H9 (cell line): ENCODE measurements around the gene GRIP1. TPM values are rescaled to one million over a fixed set of nuclear protein-coding genes. Genes with fewer than 3 reads are reported as not detected.

Experiments
- DNase-seq: peaks from one replicate; pipeline ENCODE4 v3.0.0-alpha.2; 2017
- H2AFZ ChIP-seq: one replicate; pipeline ENCODE4 v1.6.1; 2013; ENCODE audit warnings: mild to moderate bottlenecking, low read length, control low read depth, moderate library complexity
- H2AK5ac ChIP-seq: 2 replicates; pipeline ENCODE4 v1.6.1; 2013; ENCODE audit warnings: low read length, control low read depth, mixed read lengths; ENCODE audit not compliant: insufficient read length
- H2BK120ac ChIP-seq: one replicate; pipeline ENCODE4 v1.6.1; 2013; ENCODE audit warnings: low read depth, mild to moderate bottlenecking, low read length, control low read depth, inconsistent platforms; ENCODE audit not compliant: poor library complexity, severe bottlenecking
- H2BK12ac ChIP-seq: 2 replicates; pipeline ENCODE4 v1.6.1; 2013; ENCODE audit warnings: low read length, control low read depth, mixed read lengths, low read depth; ENCODE audit not compliant: insufficient read length
- H2BK15ac ChIP-seq: 2 replicates; pipeline ENCODE4 v1.6.1; 2013; ENCODE audit warnings: low read depth, low read length, control low read depth
- H2BK20ac ChIP-seq: one replicate; pipeline ENCODE4 v1.6.1; 2013; ENCODE audit warnings: low read depth, mild to moderate bottlenecking, low read length, control low read depth, inconsistent platforms; ENCODE audit not compliant: poor library complexity, severe bottlenecking
- H2BK5ac ChIP-seq: 2 replicates; pipeline ENCODE4 v1.6.1; 2013; ENCODE audit warnings: low read length, control low read depth, mixed read lengths; ENCODE audit not compliant: insufficient read length
- H3K14ac ChIP-seq: 2 replicates; pipeline ENCODE4 v1.6.1; 2013; ENCODE audit warnings: low read length, control low read depth; ENCODE audit not compliant: insufficient read depth
- H3K18ac ChIP-seq: 2 replicates; pipeline ENCODE4 v1.6.1; 2013; ENCODE audit warnings: low read depth, mild to moderate bottlenecking, mixed read lengths, low read length, control low read depth; ENCODE audit not compliant: insufficient read length
- H3K23ac ChIP-seq: 2 replicates; pipeline ENCODE4 v1.6.1; 2013; ENCODE audit warnings: low read length, control low read depth, mixed read lengths, low read depth; ENCODE audit not compliant: insufficient read length
- H3K23me2 ChIP-seq: 2 replicates; pipeline ENCODE4 v1.6.1; 2013; ENCODE audit warnings: low read depth, mild to moderate bottlenecking, mixed read lengths, low read length, control low read depth; ENCODE audit not compliant: insufficient read length, poor library complexity, severe bottlenecking
- H3K27ac ChIP-seq: 2 replicates; pipeline ENCODE4 v1.5.1; 2013; ENCODE audit warnings: low read length, control low read depth, mixed read lengths, low read depth; ENCODE audit not compliant: insufficient read length
- H3K27me3 ChIP-seq: 2 replicates; pipeline ENCODE4 v1.6.1; 2013; ENCODE audit warnings: low read length, control low read depth, inconsistent platforms; ENCODE audit not compliant: insufficient read depth
- H3K4ac ChIP-seq: 2 replicates; pipeline ENCODE4 v1.6.1; 2013; ENCODE audit warnings: low read depth, mild to moderate bottlenecking, control low read depth, inconsistent platforms, low read length, moderate library complexity
- H3K4me1 ChIP-seq: 2 replicates; pipeline ENCODE4 v1.6.1; 2013; ENCODE audit warnings: low read length, control low read depth, inconsistent platforms; ENCODE audit not compliant: insufficient read depth
- H3K4me2 ChIP-seq: 2 replicates; pipeline ENCODE4 v1.6.1; 2013; ENCODE audit warnings: low read length, control low read depth, mixed read lengths; ENCODE audit not compliant: insufficient read length, insufficient read depth
- H3K56ac ChIP-seq: 2 replicates; pipeline ENCODE4 v1.6.1; 2013; ENCODE audit warnings: low read depth, mild to moderate bottlenecking, mixed read lengths, low read length, control low read depth; ENCODE audit not compliant: insufficient read length
- H3K79me1 ChIP-seq: 2 replicates; pipeline ENCODE4 v1.6.1; 2013; ENCODE audit warnings: low read depth, mild to moderate bottlenecking, moderate library complexity, low read length, control low read depth, inconsistent platforms; ENCODE audit not compliant: insufficient read depth, poor library complexity, severe bottlenecking
- H3K79me2 ChIP-seq: 2 replicates; pipeline ENCODE4 v1.6.1; 2013; ENCODE audit warnings: low read length, control low read depth, inconsistent platforms; ENCODE audit not compliant: insufficient read depth
- H3K9ac ChIP-seq: 2 replicates; pipeline ENCODE4 v1.6.1; 2013; ENCODE audit warnings: low read length, control low read depth, mixed read lengths; ENCODE audit not compliant: insufficient read length; ENCODE audit errors: extremely low read depth
- H3K9me3 ChIP-seq: one replicate; pipeline ENCODE4 v1.6.1; 2013; ENCODE audit warnings: low read depth, low read length, inconsistent platforms; ENCODE audit not compliant: control insufficient read depth
- H3T11ph ChIP-seq: one replicate; pipeline ENCODE4 v1.6.1; 2013; ENCODE audit warnings: mild to moderate bottlenecking, low read length, control low read depth, inconsistent platforms
- H4K20me1 ChIP-seq: one replicate; pipeline ENCODE4 v1.6.1; 2013; ENCODE audit not compliant: control insufficient read depth, insufficient read length, insufficient read depth
- H4K5ac ChIP-seq: 2 replicates; pipeline ENCODE4 v1.6.1; 2013; ENCODE audit warnings: low read depth, mild to moderate bottlenecking, mixed read lengths, low read length, control low read depth; ENCODE audit not compliant: insufficient read length
- H4K8ac ChIP-seq: replicated peaks from 2 replicates; pipeline ENCODE4 v1.6.1; 2013; ENCODE audit warnings: low read length, control low read depth, mixed read lengths, low read depth; ENCODE audit not compliant: insufficient read length
- H4K91ac ChIP-seq: 2 replicates; pipeline ENCODE4 v1.6.1; 2013; ENCODE audit warnings: low read depth, mild to moderate bottlenecking, moderate library complexity, mixed read lengths, low read length, control low read depth; ENCODE audit not compliant: insufficient read length
- H3K27ac Mint-ChIP-seq, 3 experiments: 2 replicates in 2 of 3; 3 replicates in 1 of 3; pipeline ENCODE4 v1.8.0; 2020 to 2021; ENCODE audit warnings: mixed read lengths in 3 of 3, mild to moderate bottlenecking in 1 of 3, moderate library complexity in 1 of 3
- H3K27me3 Mint-ChIP-seq: 2 replicates; pipeline ENCODE4 v1.8.0; 2021; ENCODE audit warnings: low read depth, mild to moderate bottlenecking, moderate library complexity, mixed read lengths
- H3K36me3 Mint-ChIP-seq, 3 experiments: 2 replicates in 2 of 3; 3 replicates in 1 of 3; pipeline ENCODE4 v1.8.0; 2020 to 2021; ENCODE audit warnings: low read depth in 3 of 3, mixed read lengths in 3 of 3; ENCODE audit not compliant: insufficient read depth in 1 of 3
- H3K4me1 Mint-ChIP-seq, 2 experiments: 2 replicates each; pipeline ENCODE4 v1.8.0; 2020; ENCODE audit warnings: mixed read lengths in 2 of 2
- H3K4me3 Mint-ChIP-seq, 2 experiments: 2 replicates in 1 of 2; 3 replicates in 1 of 2; pipeline ENCODE4 v1.8.0; 2020 to 2021; ENCODE audit warnings: mild to moderate bottlenecking in 2 of 2, mixed read lengths in 2 of 2, moderate library complexity in 1 of 2
- H3K9me3 Mint-ChIP-seq, 2 experiments: 2 replicates in 1 of 2; 3 replicates in 1 of 2; pipeline ENCODE4 v1.8.0; 2020; ENCODE audit warnings: mild to moderate bottlenecking in 2 of 2, mixed read lengths in 2 of 2, moderate library complexity in 1 of 2
- WGBS: extraction: QIAGEN DNeasy Blood & Tissue Kit; methylation state at CpG from one replicate; pipeline ENCODE4 v1.1.7; 2013; ENCODE audit warnings: missing lambda C conversion rate, low lambda C conversion rate, mixed read lengths; ENCODE audit not compliant: insufficient read length; ENCODE audit errors: extremely low coverage; 5-methylcytosine and 5-hydroxymethylcytosine counted together
- total RNA-seq: library from RNA; stranded (reverse); gene quantifications from 2 replicates; pipeline ENCODE4 v1.2.1, GENCODE V29; 2021
- TF ChIP-seq, protein P1 (sequence below): fragments of 200-600 bp; sonication (generic); conservative IDR thresholded peaks from 3 replicates; pipeline ENCODE4 v1.8.0; 2021; ENCODE audit warnings: antibody characterized with exemption, mild to moderate bottlenecking

GRIP1 gene
- total RNA-seq, 1 experiment from 2014 or later, result 19.5 TPM

DNA sequence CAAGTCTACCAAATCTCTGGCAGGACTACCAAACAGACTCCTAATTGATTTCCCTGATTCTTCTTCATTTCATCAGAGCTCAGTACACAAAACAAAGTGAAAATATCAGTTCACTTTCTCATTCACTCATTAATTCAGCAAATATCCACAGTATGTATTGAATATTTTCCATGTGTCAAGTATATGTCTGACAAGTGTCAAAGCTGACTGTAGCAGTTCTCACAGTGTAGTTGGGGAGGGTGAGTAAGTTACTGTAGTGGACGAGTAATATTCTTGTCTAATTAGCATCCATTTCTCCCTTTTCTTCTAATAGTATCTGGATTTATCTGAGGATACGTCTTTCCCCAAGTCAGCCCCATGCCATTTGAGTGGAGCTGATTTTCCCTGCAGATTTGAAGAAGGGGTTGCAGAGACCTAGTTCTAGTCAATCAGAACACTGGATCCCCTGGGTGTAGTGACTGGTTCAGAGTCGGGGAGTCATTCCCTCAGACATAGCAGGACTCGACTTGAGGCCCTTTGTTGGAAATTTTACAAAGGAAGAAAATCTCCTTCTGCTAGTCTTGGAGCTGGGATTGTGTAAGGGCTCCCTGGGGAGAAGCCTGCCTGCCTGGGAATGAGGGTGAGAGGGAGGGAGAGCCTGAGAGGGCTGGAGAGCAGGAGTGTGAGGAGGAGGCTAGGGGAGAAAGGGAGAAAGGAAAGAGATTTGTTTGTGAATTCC, 51.4 kb downstream of the GRIP1 start:
- Histone ChIP-seq H4K8ac (no peak overlapping the region), H3K18ac (no peak overlapping the region), H3K79me1 (no peaks in the 10 kb centered on the region), H2BK120ac (no peak overlapping the region), H3K27me3 (no peaks in the 10 kb centered on the region), H3K14ac (no peak overlapping the region), H3K79me2 (no peaks in the 10 kb centered on the region), H3K9ac (no peak overlapping the region), H3K9me3 (no peaks in the 10 kb centered on the region), H4K91ac (no peak overlapping the region), H2BK12ac (no peak overlapping the region), H3T11ph (no peak overlapping the region), H3K23ac (no peak overlapping the region), H2AFZ (no peak overlapping the region), H3K4me1 (no peaks in the 10 kb centered on the region), H3K4me2 (no peak overlapping the region), H2BK5ac (no peak overlapping the region), H4K20me1 (no peaks in the 10 kb centered on the region), H2AK5ac (no peak overlapping the region), H2BK20ac (no peak overlapping the region), H3K27ac (no peak overlapping the region), H3K23me2 (no peaks in the 10 kb centered on the region), H3K56ac (no peak overlapping the region), H2BK15ac (no peak overlapping the region), H3K4ac (no peak overlapping the region), H4K5ac (no peak overlapping the region)
- Mint-ChIP-seq H3K4me1 (peaks cover 17 to 19% of the 10 kb centered on the region in 2 experiments), H3K4me3 (no peak overlapping the region), H3K36me3 (no peaks in the 10 kb centered on the region), H3K27me3 (no peaks in the 10 kb centered on the region), H3K9me3 (no peaks in the 10 kb centered on the region), H3K27ac (peak overlapping the region; percentile 44 to 90 (median 86))
- DNase-seq, result no peak
- WGBS, result no CpG with 5 or more reads among the region's 4 CpGs
- TF ChIP-seq, protein P1, sequence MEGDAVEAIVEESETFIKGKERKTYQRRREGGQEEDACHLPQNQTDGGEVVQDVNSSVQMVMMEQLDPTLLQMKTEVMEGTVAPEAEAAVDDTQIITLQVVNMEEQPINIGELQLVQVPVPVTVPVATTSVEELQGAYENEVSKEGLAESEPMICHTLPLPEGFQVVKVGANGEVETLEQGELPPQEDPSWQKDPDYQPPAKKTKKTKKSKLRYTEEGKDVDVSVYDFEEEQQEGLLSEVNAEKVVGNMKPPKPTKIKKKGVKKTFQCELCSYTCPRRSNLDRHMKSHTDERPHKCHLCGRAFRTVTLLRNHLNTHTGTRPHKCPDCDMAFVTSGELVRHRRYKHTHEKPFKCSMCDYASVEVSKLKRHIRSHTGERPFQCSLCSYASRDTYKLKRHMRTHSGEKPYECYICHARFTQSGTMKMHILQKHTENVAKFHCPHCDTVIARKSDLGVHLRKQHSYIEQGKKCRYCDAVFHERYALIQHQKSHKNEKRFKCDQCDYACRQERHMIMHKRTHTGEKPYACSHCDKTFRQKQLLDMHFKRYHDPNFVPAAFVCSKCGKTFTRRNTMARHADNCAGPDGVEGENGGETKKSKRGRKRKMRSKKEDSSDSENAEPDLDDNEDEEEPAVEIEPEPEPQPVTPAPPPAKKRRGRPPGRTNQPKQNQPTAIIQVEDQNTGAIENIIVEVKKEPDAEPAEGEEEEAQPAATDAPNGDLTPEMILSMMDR, result no peak
